Skin epidermis (tissue), 12 donors: ENCODE measurements around the gene ACSF2.
A peak's percentile ranks its signal among the peaks of the same experiment; 100 is the strongest.
"Not testable (repeated sequence)": the region's sequence is repeated elsewhere in the genome, so short reads cannot be mapped to it uniquely, and the experiment has no call there.

Source experiments
- H3K27ac ChIP-seq, 21 experiments: fragments of 200-600 bp; sonication (generic) in 11 of 21; one replicate each; pipeline ENCODE4 v1.5.0; 2020; ENCODE audit warnings: mild to moderate bottlenecking in 3 of 21, inconsistent platforms in 2 of 21, moderate library complexity in 2 of 21
- H3K4me3 ChIP-seq, 7 experiments: fragments of 200-600 bp; sonication (generic) in 2 of 7; one replicate each; pipeline ENCODE4 v1.5.0; 2020; ENCODE audit warnings: inconsistent platforms in 2 of 7, mild to moderate bottlenecking in 2 of 7, moderate library complexity in 1 of 7

Gene ACSF2

GRCh38 chr17:50405351-50405750, 20.7 kb upstream of the ACSF2 start:
- H3K27ac ChIP-seq, H3K4me3 ChIP-seq: not testable (repeated sequence)

GRCh38 chr17:50406578-50406977, 19.4 kb upstream of the ACSF2 start:
- no peak overlapping the region for H3K27ac ChIP-seq
- H3K4me3 ChIP-seq = no peak overlapping the region

- H3K4me3 ChIP-seq = no peak overlapping the region
- no peak overlapping the region for H3K27ac ChIP-seq
Measured at GRCh38 chr17:50407921-50408320, 18.1 kb upstream of the ACSF2 start.

- H3K4me3 ChIP-seq = no peak overlapping the region
Measured at GRCh38 chr17:50412188-50412732, 13.8 kb upstream of the ACSF2 start.

GRCh38 chr17:50414808-50415207, 11.2 kb upstream of the ACSF2 start:
- no peak overlapping the region for H3K4me3 ChIP-seq
- H3K27ac ChIP-seq = no peak overlapping the region

More at GRCh38 chr17:50412188-50412732, 13.8 kb upstream of the ACSF2 start:
- H3K27ac ChIP-seq = no peak overlapping the region

- not testable (repeated sequence) for H3K27ac ChIP-seq, H3K4me3 ChIP-seq
Measured at GRCh38 chr17:50419577-50419976, 6.4 kb upstream of the ACSF2 start.

GRCh38 chr17:50420419-50421112, 5.5 kb upstream of the ACSF2 start:
- no peak overlapping the region for H3K4me3 ChIP-seq
- H3K27ac ChIP-seq = peak overlapping the region in 17 of 21 experiments; percentile 17 to 89 (median 63)

- peak overlapping the region in 3 of 7 experiments; percentile 5 to 12 (median 10) for H3K4me3 ChIP-seq
- H3K27ac ChIP-seq = peak overlapping the region in 18 of 21 experiments; percentile 10 to 89 (median 62)
Measured at GRCh38 chr17:50421308-50422051, 4.5 kb upstream of the ACSF2 start.

- H3K4me3 ChIP-seq = no peak overlapping the region
- no peak overlapping the region for H3K27ac ChIP-seq
Measured at GRCh38 chr17:50422738-50423137, 3.3 kb upstream of the ACSF2 start.

GRCh38 chr17:50423553-50424159, 2.4 kb upstream of the ACSF2 start:
- H3K4me3 ChIP-seq = no peak overlapping the region
- H3K27ac ChIP-seq = peak overlapping the region in 5 of 21 experiments; percentile 9 to 61 (median 43)

- H3K4me3 ChIP-seq = no peak overlapping the region
- peak overlapping the region in 12 of 21 experiments; percentile 3 to 88 (median 54) for H3K27ac ChIP-seq
Measured at GRCh38 chr17:50424246-50424995, 1.6 kb upstream of the ACSF2 start.

- H3K4me3 ChIP-seq = peak overlapping the region; percentile 54 to 88 (median 72)
- peak overlapping the region in 19 of 21 experiments; percentile 54 to 89 (median 81) for H3K27ac ChIP-seq
Measured at GRCh38 chr17:50424996-50425681, 879 bp upstream of the ACSF2 start.

GRCh38 chr17:50426472-50426782, 409 bp downstream of the ACSF2 start:
- Histone ChIP-seq H3K4me3 (peak overlapping the region; percentile 54 to 88 (median 72)), H3K27ac (peak overlapping the region; percentile 42 to 89 (median 80))

- Histone ChIP-seq H3K4me3 (peak overlapping the region; percentile 54 to 88 (median 72)), H3K27ac (peak overlapping the region in 18 of 21 experiments; percentile 60 to 89 (median 81))
Measured at GRCh38 chr17:50426814-50427787, 1.1 kb downstream of the ACSF2 start.

GRCh38 chr17:50428126-50428525, 2.1 kb downstream of the ACSF2 start:
- Histone ChIP-seq H3K27ac (peak overlapping the region in 16 of 21 experiments; percentile 12 to 89 (median 79)), H3K4me3 (peak overlapping the region in 1 of 7 experiments; percentile 74)

GRCh38 chr17:50428831-50429424, 2.9 kb downstream of the ACSF2 start:
- H3K4me3 ChIP-seq = no peak overlapping the region
- peak overlapping the region in 15 of 21 experiments; percentile 12 to 89 (median 65) for H3K27ac ChIP-seq

- H3K27ac ChIP-seq = peak overlapping the region in 13 of 21 experiments; percentile 17 to 89 (median 70)
Measured at GRCh38 chr17:50429793-50430192, 3.8 kb downstream of the ACSF2 start.

More at GRCh38 chr17:50429793-50430192, 3.8 kb downstream of the ACSF2 start:
- H3K4me3 ChIP-seq = no peak overlapping the region
